Choroid plexus epithelial cell (primary cell): Measurements from ENCODE around the gene OR9K2.
"Not testable (repeated sequence)": the region's sequence is repeated elsewhere in the genome, so short reads cannot be mapped to it uniquely, and the experiment has no call there.

ENCODE experiments used
- DNase-seq: peaks from one replicate; pipeline ENCODE4 v3.0.0-alpha.2; 2010; ENCODE audit warnings: low read depth
- H3K4me3 ChIP-seq: 2 replicates; pipeline ENCODE4 v1.5.1; 2011; ENCODE audit warnings: low read depth, mild to moderate bottlenecking, control low read depth, low read length, moderate library complexity
- TF ChIP-seq, protein P1 (sequence below): conservative IDR thresholded peaks from 2 replicates; pipeline ENCODE4 v1.5.1; 2011; ENCODE audit warnings: low read depth, mild to moderate bottlenecking, control low read depth, inconsistent platforms, low read length, moderate library complexity

OR9K2 gene

DNA sequence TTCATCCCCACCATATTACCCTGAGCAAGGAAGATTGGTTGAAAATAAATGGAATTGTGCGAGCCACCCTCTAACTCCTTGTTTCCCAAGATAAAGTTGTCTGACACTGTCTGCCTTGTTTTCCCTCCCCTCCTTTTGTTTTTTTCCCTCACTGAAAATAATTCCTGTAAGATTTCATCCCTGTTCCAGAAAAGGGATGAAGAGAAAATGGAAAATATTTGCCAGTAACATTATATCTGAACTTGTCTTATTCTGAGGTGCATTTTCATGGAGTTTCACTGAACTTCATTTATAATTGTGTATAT lies 17.3 kb downstream of the OR9K2 start:
- DNase-seq, result no peak
- no peak overlapping the region for H3K4me3 ChIP-seq
- TF ChIP-seq, protein P1, sequence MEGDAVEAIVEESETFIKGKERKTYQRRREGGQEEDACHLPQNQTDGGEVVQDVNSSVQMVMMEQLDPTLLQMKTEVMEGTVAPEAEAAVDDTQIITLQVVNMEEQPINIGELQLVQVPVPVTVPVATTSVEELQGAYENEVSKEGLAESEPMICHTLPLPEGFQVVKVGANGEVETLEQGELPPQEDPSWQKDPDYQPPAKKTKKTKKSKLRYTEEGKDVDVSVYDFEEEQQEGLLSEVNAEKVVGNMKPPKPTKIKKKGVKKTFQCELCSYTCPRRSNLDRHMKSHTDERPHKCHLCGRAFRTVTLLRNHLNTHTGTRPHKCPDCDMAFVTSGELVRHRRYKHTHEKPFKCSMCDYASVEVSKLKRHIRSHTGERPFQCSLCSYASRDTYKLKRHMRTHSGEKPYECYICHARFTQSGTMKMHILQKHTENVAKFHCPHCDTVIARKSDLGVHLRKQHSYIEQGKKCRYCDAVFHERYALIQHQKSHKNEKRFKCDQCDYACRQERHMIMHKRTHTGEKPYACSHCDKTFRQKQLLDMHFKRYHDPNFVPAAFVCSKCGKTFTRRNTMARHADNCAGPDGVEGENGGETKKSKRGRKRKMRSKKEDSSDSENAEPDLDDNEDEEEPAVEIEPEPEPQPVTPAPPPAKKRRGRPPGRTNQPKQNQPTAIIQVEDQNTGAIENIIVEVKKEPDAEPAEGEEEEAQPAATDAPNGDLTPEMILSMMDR, result no peak

DNA sequence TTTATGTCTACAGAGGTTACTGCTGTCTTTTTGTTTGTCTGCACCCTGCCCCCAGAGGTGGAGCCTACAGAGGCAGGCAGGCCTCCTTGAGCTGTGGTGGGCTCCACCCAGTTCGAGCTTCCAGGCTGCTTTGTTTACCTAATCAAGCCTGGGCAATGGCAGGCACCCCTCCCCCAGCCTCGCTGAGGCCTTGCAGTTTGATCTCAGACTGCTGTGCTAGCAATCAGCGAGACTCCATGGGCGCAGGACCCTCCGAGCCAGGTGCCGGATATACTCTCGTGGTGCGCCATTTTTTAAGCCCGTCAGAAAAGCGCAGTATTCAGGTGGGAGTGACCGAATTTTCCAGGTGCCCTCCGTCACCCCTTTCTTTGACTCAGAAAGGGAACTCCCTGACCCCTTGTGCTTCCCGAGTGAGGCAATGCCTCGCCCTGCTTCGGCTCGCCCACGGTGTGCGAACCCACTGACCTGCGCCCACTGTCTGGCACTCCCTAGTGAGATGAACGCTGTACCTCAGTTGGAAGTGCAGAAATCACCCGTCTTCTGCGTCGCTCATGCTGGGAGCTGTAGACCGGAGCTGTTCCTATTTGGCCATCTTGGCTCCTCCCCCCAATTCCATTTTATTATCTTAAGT lies 40.9 kb downstream of the OR9K2 start:
- not testable (repeated sequence) for H3K4me3 ChIP-seq, DNase-seq

DNA sequence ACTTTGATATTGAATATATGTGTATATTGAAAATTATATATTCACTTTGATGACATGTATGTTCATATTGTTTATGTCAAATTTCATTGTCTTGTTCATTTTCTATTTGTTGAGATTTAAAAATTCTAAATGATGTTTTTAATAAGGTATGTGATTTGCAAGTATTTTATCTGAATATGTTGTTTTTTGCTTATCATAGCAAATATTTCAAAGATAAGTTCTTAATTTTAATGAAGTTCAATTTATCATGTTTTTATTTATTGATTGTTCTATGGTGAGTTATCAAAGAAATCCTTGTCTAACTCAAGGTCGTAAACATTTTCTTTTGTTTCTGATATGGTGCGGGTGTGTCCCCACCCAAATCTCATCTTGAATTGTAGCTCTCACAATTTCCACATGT lies 45.2 kb downstream of the OR9K2 start:
- TF ChIP-seq, protein P1, result no peak
- no peak for DNase-seq
- H3K4me3 ChIP-seq, result no peak overlapping the region

DNA sequence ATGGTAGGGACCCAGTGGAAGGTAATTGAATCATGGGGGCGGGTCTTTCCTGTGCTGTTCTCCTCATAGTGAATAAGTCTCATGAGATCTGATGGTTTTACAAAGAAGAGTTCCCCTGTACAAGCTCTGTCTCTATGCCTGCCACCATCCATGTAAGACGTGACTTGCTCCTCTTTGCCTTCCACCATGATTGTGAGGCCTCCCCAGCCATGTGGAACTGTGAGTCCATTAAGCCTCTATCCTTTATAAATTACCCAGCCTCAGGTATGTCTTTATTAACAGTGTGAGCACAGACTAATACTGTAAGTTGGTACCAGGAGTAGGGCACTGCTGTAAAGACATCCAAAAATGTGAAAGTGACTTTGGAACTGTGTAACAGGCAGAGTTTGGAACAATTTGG lies 45.6 kb downstream of the OR9K2 start:
- H3K4me3 ChIP-seq, DNase-seq: not testable (repeated sequence)

DNA sequence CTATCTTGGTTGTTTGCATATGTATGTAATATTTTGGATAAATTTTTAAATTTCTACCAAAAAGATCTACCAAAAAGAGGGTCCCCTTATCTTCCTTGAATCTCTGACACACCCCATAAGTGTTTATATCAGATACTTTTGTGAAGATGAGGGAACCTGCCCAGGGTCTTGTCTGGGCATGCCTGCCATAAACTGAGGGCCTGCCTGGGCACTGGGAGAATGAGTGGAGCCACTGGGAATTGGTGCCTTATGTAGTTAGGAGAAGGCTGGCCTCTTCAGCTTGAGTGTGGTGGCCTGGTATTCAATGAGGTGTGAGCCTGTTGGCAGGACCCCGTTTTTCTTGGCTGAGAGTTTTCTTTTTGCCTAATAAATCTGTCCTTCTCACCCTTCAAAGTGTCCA lies 46.5 kb downstream of the OR9K2 start:
- DNase-seq, result no peak
- TF ChIP-seq, protein P1, result no peak
- no peak overlapping the region for H3K4me3 ChIP-seq

DNA sequence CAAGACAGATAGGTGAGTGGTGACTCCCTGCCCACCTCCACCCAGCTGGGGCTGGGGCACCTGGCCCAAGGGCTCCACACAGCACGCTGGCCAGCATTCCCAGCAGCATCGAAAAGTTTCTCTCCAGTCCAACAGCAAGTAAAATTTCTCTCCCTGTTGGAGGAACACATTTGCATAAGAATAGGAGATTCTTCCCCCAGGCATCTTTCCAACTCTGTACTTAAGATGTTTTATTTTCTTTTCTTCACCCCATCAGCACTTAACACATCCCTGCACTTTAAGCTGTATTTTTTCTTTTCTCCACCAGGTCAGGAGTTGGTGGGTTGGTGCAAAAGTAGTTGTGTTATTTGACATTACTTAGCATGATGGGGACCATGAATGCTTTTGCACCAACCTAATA lies 47.2 kb downstream of the OR9K2 start:
- no peak for DNase-seq
- H3K4me3 ChIP-seq, result no peak overlapping the region
- TF ChIP-seq, protein P1, result no peak
